Suprapubic skin (tissue), 3 donors: ENCODE results near the gene CCDC88C.

Experiments
- CTCF ChIP-seq, 2 donors: fragments of 200-600 bp in 1 of 2; fragments of 450-650 bp in 1 of 2; sonication (generic) in 1 of 2; IDR thresholded peaks; one replicate each; pipeline ENCODE4 v1.5.1; 2016 to 2019; ENCODE audit warnings: antibody characterized with exemption in 2 of 2, mild to moderate bottlenecking in 1 of 2, moderate library complexity in 1 of 2
- POLR2AphosphoS5 ChIP-seq, 3 donors: sonication (generic); formaldehyde crosslinking; IDR thresholded peaks; one replicate each; pipeline ENCODE4 v1.6.1; 2017; ENCODE audit warnings: antibody characterized with exemption in 3 of 3

GRCh38 chr14:91364524-91365270 lies 52.9 kb downstream of the CCDC88C start:
- TF ChIP-seq POLR2AphosphoS5 (IDR thresholded peaks at IDR 0.05): no peak
- TF ChIP-seq CTCF (IDR thresholded peaks at IDR 0.05): no peak
